HG02885 (cell line): Measurements from ENCODE around the gene DCPS.
A peak's percentile ranks its signal among the peaks of the same experiment; 100 is the strongest.

Experiments used
- ATAC-seq: cut with Tn5 transposase; IDR thresholded peaks from one replicate; pipeline ENCODE4 v1.9.1; 2021; ENCODE audit warnings: mild to moderate bottlenecking; ENCODE audit not compliant: unreplicated experiment, poor library complexity

DCPS gene

GRCh38 chr11:126327281-126328000, 23.6 kb downstream of the DCPS start:
- ATAC-seq = no peak

GRCh38 chr11:126328001-126328390, 24.1 kb downstream of the DCPS start:
- no peak for ATAC-seq

- no peak for ATAC-seq
These were observed 24.6 kb downstream of the DCPS start for GRCh38 chr11:126328444-126328843.

- no peak for ATAC-seq
These were observed 25.2 kb downstream of the DCPS start for GRCh38 chr11:126328938-126329643.

GRCh38 chr11:126329644-126330211, 25.9 kb downstream of the DCPS start:
- ATAC-seq = peak; percentile 66

- ATAC-seq = no peak
These were observed 27.4 kb downstream of the DCPS start for GRCh38 chr11:126331286-126331685.

- ATAC-seq = no peak
These were observed 28.4 kb downstream of the DCPS start for GRCh38 chr11:126332221-126332711.

- ATAC-seq = no peak
These were observed 29.3 kb downstream of the DCPS start for GRCh38 chr11:126333142-126333541.

- ATAC-seq = no peak
These were observed 31.0 kb downstream of the DCPS start for GRCh38 chr11:126334659-126335462.

- no peak for ATAC-seq
These were observed 31.6 kb downstream of the DCPS start for GRCh38 chr11:126335463-126335760.

- ATAC-seq = no peak
These were observed 32.3 kb downstream of the DCPS start for GRCh38 chr11:126336138-126336541.

GRCh38 chr11:126336671-126337101, 32.8 kb downstream of the DCPS start:
- no peak for ATAC-seq

GRCh38 chr11:126337126-126337473, 33.2 kb downstream of the DCPS start:
- ATAC-seq = no peak

- ATAC-seq = no peak
These were observed 33.8 kb downstream of the DCPS start for GRCh38 chr11:126337474-126338241.

- ATAC-seq = no peak
These were observed 34.6 kb downstream of the DCPS start for GRCh38 chr11:126338346-126339055.

GRCh38 chr11:126339073-126339862, 35.4 kb downstream of the DCPS start:
- no peak for ATAC-seq

- no peak for ATAC-seq
These were observed 36.1 kb downstream of the DCPS start for GRCh38 chr11:126339863-126340434.

- ATAC-seq = no peak
These were observed 37.2 kb downstream of the DCPS start for GRCh38 chr11:126340960-126341606.
